Fibroblast of lung (primary cell): ENCODE data around the gene SPON1. TPM values are rescaled to one million over a fixed set of nuclear protein-coding genes. Genes with fewer than 3 reads are reported as not detected.

Experiments used
- DNase-seq, 2 donors: peaks; one replicate each; pipeline versions ENCODE4 v3.0.0 to v3.0.0-alpha.2; 2010; ENCODE audit warnings: low read depth in 2 of 2
- H2AFZ ChIP-seq: 2 replicates; pipeline ENCODE4 v1.5.1; 2012; ENCODE audit warnings: low read length, control low read depth, inconsistent platforms
- H3K27ac ChIP-seq: 2 replicates; pipeline ENCODE4 v1.5.1; 2011; ENCODE audit warnings: low read length, control low read depth; ENCODE audit not compliant: insufficient read depth
- H3K27me3 ChIP-seq: 2 replicates; pipeline ENCODE4 v1.5.1; 2011; ENCODE audit warnings: mild to moderate bottlenecking, low read length; ENCODE audit not compliant: control insufficient read depth, insufficient read depth
- H3K36me3 ChIP-seq: 2 replicates; pipeline ENCODE4 v1.5.1; 2011; ENCODE audit warnings: low read length; ENCODE audit not compliant: control insufficient read depth, insufficient read depth
- H3K4me1 ChIP-seq: 2 replicates; pipeline ENCODE4 v1.5.1; 2011; ENCODE audit warnings: low read length; ENCODE audit not compliant: control insufficient read depth, insufficient read depth; ENCODE audit errors: extremely low read depth
- H3K4me2 ChIP-seq: 2 replicates; pipeline ENCODE4 v1.5.1; 2011; ENCODE audit warnings: low read length, control low read depth; ENCODE audit not compliant: insufficient read depth; ENCODE audit errors: extremely low read depth
- H3K4me3 ChIP-seq, 4 experiments: fragments of 200-600 bp in 1 of 4; sonication (generic) in 1 of 4; replicated peaks in 1 of 4; 2 replicates each; pipeline ENCODE4 v1.5.1; 2011 to 2016; ENCODE audit warnings: low read length in 4 of 4, low read depth in 3 of 4, mild to moderate bottlenecking in 3 of 4, control low read depth in 2 of 4, inconsistent platforms in 1 of 4, mixed read lengths in 1 of 4; ENCODE audit not compliant: insufficient read depth in 1 of 4; ENCODE audit errors: control extremely low read depth in 1 of 4
- H3K79me2 ChIP-seq: 2 replicates; pipeline ENCODE4 v1.5.1; 2012; ENCODE audit warnings: mild to moderate bottlenecking, low read length, inconsistent platforms; ENCODE audit not compliant: control insufficient read depth, insufficient read depth
- H3K9ac ChIP-seq: 2 replicates; pipeline ENCODE4 v1.5.1; 2011; ENCODE audit warnings: mild to moderate bottlenecking, low read length, control low read depth; ENCODE audit not compliant: insufficient read depth
- H3K9me3 ChIP-seq: 2 replicates; pipeline ENCODE4 v1.5.1; 2012; ENCODE audit warnings: low read depth, low read length; ENCODE audit not compliant: control insufficient read depth, insufficient read depth
- H4K20me1 ChIP-seq: 2 replicates; pipeline ENCODE4 v1.5.1; 2011; ENCODE audit warnings: low read length; ENCODE audit not compliant: control insufficient read depth, insufficient read depth; ENCODE audit errors: extremely low read depth
- CTCF ChIP-seq, 2 donors: IDR thresholded peaks in 1 of 2; conservative IDR thresholded peaks in 1 of 2; 1 replicate in 1 of 2; 2 replicates in 1 of 2; pipeline ENCODE4 v1.5.1; 2011 to 2012; ENCODE audit warnings: low read length in 2 of 2, control low read depth in 1 of 2, inconsistent platforms in 1 of 2, low read depth in 1 of 2, mild to moderate bottlenecking in 1 of 2
- EZH2 ChIP-seq: IDR thresholded peaks from 2 replicates; pipeline ENCODE4 v1.5.1; 2012; ENCODE audit warnings: low read length, control low read depth, mild to moderate bottlenecking; ENCODE audit errors: missing control alignments
- polyA plus RNA-seq, 2 donors: library from polyadenylated mRNA; depleted of rRNA in 1 of 2; stranded (reverse) in 1 of 2; unstranded in 1 of 2; fragments of >200 nt; gene quantifications; 2 replicates each; pipeline ENCODE4 v1.2.1, GENCODE V29; 2011 to 2012; ENCODE audit warnings: missing spikeins in 1 of 2
- total RNA-seq: library from RNA; depleted of rRNA; stranded (reverse); fragments of >200 nt; gene quantifications from 2 replicates; pipeline ENCODE4 v1.2.1, GENCODE V29; 2014

Gene SPON1
- total and polyA plus RNA-seq, 2 donors (not counting 1 experiment from before 2014, with no cell fraction given) = 0.45 to 3.5 TPM

DNA sequence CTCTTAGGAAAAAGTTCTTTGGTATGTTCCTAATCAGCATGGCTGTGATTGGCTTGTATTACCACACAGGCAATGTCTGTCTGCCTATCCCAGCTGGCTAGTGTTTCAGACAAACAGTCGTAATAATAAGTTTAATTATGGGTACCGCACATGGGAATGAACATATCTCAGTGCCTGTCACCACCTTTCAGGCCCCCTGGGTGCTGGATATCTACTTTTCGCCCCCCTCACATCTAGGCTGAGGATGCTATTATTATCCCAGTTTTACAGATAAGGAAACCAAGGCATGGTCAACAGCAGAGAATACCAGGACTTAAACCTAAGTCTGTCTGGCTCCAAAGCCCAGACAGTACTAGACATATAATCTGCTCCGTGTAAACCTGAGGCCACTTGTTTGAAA lies 174.8 kb downstream of the SPON1 start:
- Histone ChIP-seq H3K36me3 (no peaks in the 10 kb centered on the region), H3K27ac (no peak overlapping the region)
- no peak for DNase-seq

DNA sequence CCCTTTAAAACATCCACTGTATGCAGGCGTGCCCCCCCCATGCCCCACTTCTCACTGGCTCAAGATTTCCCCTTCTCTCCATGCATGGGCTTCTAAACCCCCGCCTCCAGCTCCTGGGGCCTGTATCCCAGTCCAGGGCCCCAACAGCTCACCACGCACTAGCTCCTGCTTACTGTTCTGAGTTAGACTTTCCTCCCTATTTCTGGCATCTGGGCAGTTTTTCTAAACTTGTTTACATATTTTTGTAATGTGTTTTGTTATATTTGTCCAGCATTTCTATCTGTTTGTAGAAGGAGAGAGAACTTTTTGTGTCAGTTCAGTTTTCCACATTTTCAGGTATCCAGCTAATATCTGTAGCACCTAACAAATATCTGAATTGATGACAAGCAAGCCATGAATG lies 178.5 kb downstream of the SPON1 start:
- Histone ChIP-seq H3K4me3 (no peak overlapping the region), H3K4me1 (no peaks in the 10 kb centered on the region), H3K79me2 (no peaks in the 10 kb centered on the region), H3K9me3 (no peaks in the 10 kb centered on the region), H2AFZ (no peak overlapping the region), H3K4me2 (no peak overlapping the region), H4K20me1 (no peaks in the 10 kb centered on the region), H3K27me3 (no peaks in the 10 kb centered on the region), H3K36me3 (no peaks in the 10 kb centered on the region), H3K9ac (no peak overlapping the region), H3K27ac (no peak overlapping the region)
- no peak for TF ChIP-seq EZH2
- TF ChIP-seq CTCF (conservative IDR thresholded peaks at IDR 0.05 in 1 of 2, IDR thresholded peaks at IDR 0.05 in 1 of 2; ENCODE audit: low read depth in 1 of 2, low read length in 2 of 2) = no peak
- DNase-seq = no peak

More for the DNA sequence above, 174.8 kb downstream of the SPON1 start:
- Histone ChIP-seq H3K4me3 (no peak overlapping the region), H3K27me3 (no peaks in the 10 kb centered on the region), H3K4me1 (no peaks in the 10 kb centered on the region), H2AFZ (no peak overlapping the region), H3K4me2 (no peak overlapping the region), H3K79me2 (no peaks in the 10 kb centered on the region), H4K20me1 (no peaks in the 10 kb centered on the region), H3K9me3 (no peaks in the 10 kb centered on the region), H3K9ac (no peak overlapping the region)
- TF ChIP-seq EZH2 (no peak), CTCF (conservative IDR thresholded peaks at IDR 0.05 in 1 of 2, IDR thresholded peaks at IDR 0.05 in 1 of 2; ENCODE audit: low read depth in 1 of 2, low read length in 2 of 2) (no peak)

GRCh38 chr11:14141676-14142075 lies 179.2 kb downstream of the SPON1 start:
- H3K4me1 ChIP-seq = no peaks in the 10 kb centered on the region
- no peak overlapping the region for H2AFZ ChIP-seq
- no peak for DNase-seq
- no peak overlapping the region for H3K4me3 ChIP-seq
- H3K27me3 ChIP-seq = no peaks in the 10 kb centered on the region
- H3K27ac ChIP-seq = no peak overlapping the region
- no peaks in the 10 kb centered on the region for H3K9me3 ChIP-seq
- no peaks in the 10 kb centered on the region for H3K79me2 ChIP-seq
- TF ChIP-seq EZH2 (no peak), CTCF (conservative IDR thresholded peaks at IDR 0.05 in 1 of 2, IDR thresholded peaks at IDR 0.05 in 1 of 2; ENCODE audit: low read depth in 1 of 2, low read length in 2 of 2) (no peak)
- H4K20me1 ChIP-seq = no peaks in the 10 kb centered on the region
- no peak overlapping the region for H3K4me2 ChIP-seq
- no peak overlapping the region for H3K9ac ChIP-seq
- no peaks in the 10 kb centered on the region for H3K36me3 ChIP-seq
